CD14-positive monocyte (primary cell): Measurements from ENCODE around the gene TMEM135. TPM values are rescaled to one million over a fixed set of nuclear protein-coding genes. Genes with fewer than 3 reads are reported as not detected.

Experiments used
- DNase-seq, 3 donors: peaks; one replicate each; pipeline ENCODE4 v3.0.0-alpha.2; 2011 to 2022
- H2AFZ ChIP-seq: 2 replicates; pipeline ENCODE4 v1.6.0; 2012; ENCODE audit warnings: mild to moderate bottlenecking, low read depth, low read length, inconsistent platforms; ENCODE audit not compliant: insufficient read depth, poor library complexity, severe bottlenecking
- H3K27ac ChIP-seq, 2 donors: 1 replicate in 1 of 2; 2 replicates in 1 of 2; pipeline ENCODE4 v1.5.1; 2012 to 2013; ENCODE audit warnings: low read length in 2 of 2, control low read depth in 1 of 2, inconsistent platforms in 1 of 2, low read depth in 1 of 2, mild to moderate bottlenecking in 1 of 2
- H3K27me3 ChIP-seq, 2 donors: one replicate each; pipeline versions ENCODE4 v1.6.0 to v1.6.1; 2011 to 2013; ENCODE audit warnings: low read length in 2 of 2; ENCODE audit not compliant: control insufficient read depth in 2 of 2, insufficient read depth in 2 of 2
- H3K36me3 ChIP-seq, 2 donors: replicated peaks in 1 of 2; 1 replicate in 1 of 2; 2 replicates in 1 of 2; pipeline versions ENCODE4 v1.5.1 to v1.6.1; 2012 to 2013; ENCODE audit warnings: low read length in 2 of 2, control low read depth in 1 of 2, inconsistent platforms in 1 of 2, mild to moderate bottlenecking in 1 of 2; ENCODE audit not compliant: insufficient read depth in 2 of 2, control insufficient read depth in 1 of 2
- H3K4me1 ChIP-seq, 2 donors: 1 replicate in 1 of 2; 2 replicates in 1 of 2; pipeline versions ENCODE4 v1.5.1 to v1.6.1; 2012 to 2013; ENCODE audit warnings: low read length in 2 of 2, control low read depth in 1 of 2, inconsistent platforms in 1 of 2, mild to moderate bottlenecking in 1 of 2, moderate library complexity in 1 of 2; ENCODE audit not compliant: insufficient read depth in 2 of 2, control insufficient read depth in 1 of 2
- H3K4me2 ChIP-seq: replicated peaks from 2 replicates; pipeline ENCODE3; 2012; ENCODE audit warnings: low read length, moderate library complexity, mild to moderate bottlenecking; ENCODE audit not compliant: poor library complexity, severe bottlenecking; ENCODE audit errors: extremely low read depth
- H3K4me3 ChIP-seq, 3 experiments: fragments of 200-600 bp in 1 of 3; sonication (generic) in 1 of 3; replicated peaks in 1 of 3; 1 replicate in 2 of 3; 2 replicates in 1 of 3; pipeline ENCODE4 v1.5.1; 2011 to 2013; ENCODE audit warnings: low read length in 3 of 3, mild to moderate bottlenecking in 3 of 3, control low read depth in 2 of 3, low read depth in 2 of 3, inconsistent platforms in 1 of 3, moderate library complexity in 1 of 3
- H3K79me2 ChIP-seq: 2 replicates; pipeline ENCODE4 v1.6.0; 2012; ENCODE audit warnings: mild to moderate bottlenecking, control low read depth, inconsistent platforms, low read length, moderate library complexity; ENCODE audit not compliant: insufficient read depth
- H3K9ac ChIP-seq: 2 replicates; pipeline ENCODE4 v1.6.0; 2017; ENCODE audit warnings: low read length, mild to moderate bottlenecking; ENCODE audit not compliant: insufficient read depth, poor library complexity, severe bottlenecking
- H3K9me3 ChIP-seq, 2 donors: replicated peaks in 1 of 2; 1 replicate in 1 of 2; 2 replicates in 1 of 2; pipeline versions ENCODE4 v1.5.1 to v1.6.1; 2012 to 2013; ENCODE audit warnings: low read length in 2 of 2, control low read depth in 1 of 2; ENCODE audit not compliant: control insufficient read depth in 1 of 2, insufficient read depth in 1 of 2
- H4K20me1 ChIP-seq: 2 replicates; pipeline ENCODE4 v1.6.0; 2012; ENCODE audit warnings: mild to moderate bottlenecking, low read length, control low read depth, moderate library complexity; ENCODE audit not compliant: insufficient read depth
- H3K27ac Mint-ChIP-seq, 7 donors: one replicate each; pipeline ENCODE4 v1.8.0; 2020; ENCODE audit warnings: mild to moderate bottlenecking in 7 of 7, mixed read lengths in 7 of 7, moderate library complexity in 6 of 7, inconsistent platforms in 2 of 7
- H3K27me3 Mint-ChIP-seq, 3 donors: one replicate each; pipeline ENCODE4 v1.8.0; 2021 to 2022; ENCODE audit warnings: low read depth in 3 of 3, mild to moderate bottlenecking in 3 of 3, mixed read lengths in 3 of 3, moderate library complexity in 3 of 3, inconsistent platforms in 1 of 3
- H3K36me3 Mint-ChIP-seq, 2 donors: one replicate each; pipeline ENCODE4 v1.8.0; 2020; ENCODE audit warnings: mixed read lengths in 2 of 2, inconsistent platforms in 1 of 2, mild to moderate bottlenecking in 1 of 2
- H3K4me1 Mint-ChIP-seq: one replicate; pipeline ENCODE4 v1.8.0; 2020; ENCODE audit warnings: mild to moderate bottlenecking, mixed read lengths
- H3K4me3 Mint-ChIP-seq, 2 donors: one replicate each; pipeline ENCODE4 v1.8.0; 2020; ENCODE audit warnings: mild to moderate bottlenecking in 2 of 2, mixed read lengths in 2 of 2, moderate library complexity in 1 of 2
- H3K9me3 Mint-ChIP-seq, 7 donors: one replicate each; pipeline ENCODE4 v1.8.0; 2020 to 2022; ENCODE audit warnings: mixed read lengths in 7 of 7, mild to moderate bottlenecking in 6 of 7, moderate library complexity in 6 of 7, inconsistent platforms in 2 of 7
- WGBS: methylation state at CpG from one replicate; pipeline ENCODE4 v1.1.5; 2013; ENCODE audit warnings: missing lambda C conversion rate; ENCODE audit not compliant: insufficient coverage; 5-methylcytosine and 5-hydroxymethylcytosine counted together
- intact Hi-C, 2 donors: fragments of 100-400 bp; cut with micrococcal nuclease; formaldehyde crosslinking; loops; one replicate each; pipeline versions ENCODE4 v1.15.0 to v1.15.1; 2023
- polyA plus RNA-seq, 3 donors: library from polyadenylated mRNA; depleted of rRNA in 1 of 3; unstranded in 2 of 3; stranded (reverse) in 1 of 3; fragments of 300-500 nt in 2 of 3; fragments of >200 nt in 1 of 3; fragmentation: Illumina TruSeq in 2 of 3; gene quantifications; 1 replicate in 2 of 3; 2 replicates in 1 of 3; pipeline ENCODE4 v1.2.3, GENCODE V29; 2012 to 2021
- TF ChIP-seq, protein P1 (sequence below): fragments of 200-600 bp; IDR thresholded peaks from one replicate; pipeline ENCODE4 v1.8.0; 2022; ENCODE audit warnings: antibody characterized with exemption, mild to moderate bottlenecking

The TMEM135 gene
- polyA plus RNA-seq, 3 donors, result 2.7 to 8.4 (median 5.9) TPM

DNA sequence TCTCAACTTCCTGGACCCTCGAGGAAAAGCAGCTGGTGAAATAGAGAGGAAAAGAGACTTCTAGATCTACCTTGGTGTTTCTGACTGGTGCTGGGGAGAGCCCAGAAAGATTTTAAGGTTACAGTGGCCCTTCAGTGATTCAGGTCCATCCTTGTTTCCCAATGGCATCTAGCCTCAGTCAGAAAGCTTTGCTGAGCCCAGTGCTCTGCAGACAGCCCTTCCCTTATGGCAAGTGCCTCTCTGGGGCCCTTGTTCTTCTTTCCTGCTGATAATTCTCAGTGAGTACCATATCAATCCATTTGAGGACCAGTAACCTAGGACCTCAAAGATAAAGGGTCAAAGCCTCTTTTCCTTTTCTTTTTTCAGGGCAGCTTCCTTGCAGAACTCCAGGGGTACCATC, 25.1 kb upstream of the TMEM135 start:
- Histone ChIP-seq H3K79me2 (no peaks in the 10 kb centered on the region), H3K4me2 (no peak overlapping the region), H3K27ac (no peak overlapping the region), H3K4me1 (no peaks in the 10 kb centered on the region), H3K27me3 (no peaks in the 10 kb centered on the region), H3K4me3 (no peak overlapping the region), H3K9me3 (no peaks in the 10 kb centered on the region), H4K20me1 (no peaks in the 10 kb centered on the region), H2AFZ (no peak overlapping the region), H3K9ac (no peak overlapping the region), H3K36me3 (no peaks in the 10 kb centered on the region)
- 40% methylated on average over 1 of the region's 1 CpG for WGBS
- Mint-ChIP-seq H3K27ac (no peak overlapping the region), H3K4me1 (no peaks in the 10 kb centered on the region), H3K36me3 (no peaks in the 10 kb centered on the region), H3K9me3 (peaks cover 0 to 5% (median 0%) of the 10 kb centered on the region in 7 donors), H3K27me3 (peaks cover 0 to 1% (median 0%) of the 10 kb centered on the region in 3 donors), H3K4me3 (no peak overlapping the region)
- no peak for DNase-seq
- TF ChIP-seq, protein P1, sequence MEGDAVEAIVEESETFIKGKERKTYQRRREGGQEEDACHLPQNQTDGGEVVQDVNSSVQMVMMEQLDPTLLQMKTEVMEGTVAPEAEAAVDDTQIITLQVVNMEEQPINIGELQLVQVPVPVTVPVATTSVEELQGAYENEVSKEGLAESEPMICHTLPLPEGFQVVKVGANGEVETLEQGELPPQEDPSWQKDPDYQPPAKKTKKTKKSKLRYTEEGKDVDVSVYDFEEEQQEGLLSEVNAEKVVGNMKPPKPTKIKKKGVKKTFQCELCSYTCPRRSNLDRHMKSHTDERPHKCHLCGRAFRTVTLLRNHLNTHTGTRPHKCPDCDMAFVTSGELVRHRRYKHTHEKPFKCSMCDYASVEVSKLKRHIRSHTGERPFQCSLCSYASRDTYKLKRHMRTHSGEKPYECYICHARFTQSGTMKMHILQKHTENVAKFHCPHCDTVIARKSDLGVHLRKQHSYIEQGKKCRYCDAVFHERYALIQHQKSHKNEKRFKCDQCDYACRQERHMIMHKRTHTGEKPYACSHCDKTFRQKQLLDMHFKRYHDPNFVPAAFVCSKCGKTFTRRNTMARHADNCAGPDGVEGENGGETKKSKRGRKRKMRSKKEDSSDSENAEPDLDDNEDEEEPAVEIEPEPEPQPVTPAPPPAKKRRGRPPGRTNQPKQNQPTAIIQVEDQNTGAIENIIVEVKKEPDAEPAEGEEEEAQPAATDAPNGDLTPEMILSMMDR, result no peak
- intact Hi-C loops, result no loop called here

DNA sequence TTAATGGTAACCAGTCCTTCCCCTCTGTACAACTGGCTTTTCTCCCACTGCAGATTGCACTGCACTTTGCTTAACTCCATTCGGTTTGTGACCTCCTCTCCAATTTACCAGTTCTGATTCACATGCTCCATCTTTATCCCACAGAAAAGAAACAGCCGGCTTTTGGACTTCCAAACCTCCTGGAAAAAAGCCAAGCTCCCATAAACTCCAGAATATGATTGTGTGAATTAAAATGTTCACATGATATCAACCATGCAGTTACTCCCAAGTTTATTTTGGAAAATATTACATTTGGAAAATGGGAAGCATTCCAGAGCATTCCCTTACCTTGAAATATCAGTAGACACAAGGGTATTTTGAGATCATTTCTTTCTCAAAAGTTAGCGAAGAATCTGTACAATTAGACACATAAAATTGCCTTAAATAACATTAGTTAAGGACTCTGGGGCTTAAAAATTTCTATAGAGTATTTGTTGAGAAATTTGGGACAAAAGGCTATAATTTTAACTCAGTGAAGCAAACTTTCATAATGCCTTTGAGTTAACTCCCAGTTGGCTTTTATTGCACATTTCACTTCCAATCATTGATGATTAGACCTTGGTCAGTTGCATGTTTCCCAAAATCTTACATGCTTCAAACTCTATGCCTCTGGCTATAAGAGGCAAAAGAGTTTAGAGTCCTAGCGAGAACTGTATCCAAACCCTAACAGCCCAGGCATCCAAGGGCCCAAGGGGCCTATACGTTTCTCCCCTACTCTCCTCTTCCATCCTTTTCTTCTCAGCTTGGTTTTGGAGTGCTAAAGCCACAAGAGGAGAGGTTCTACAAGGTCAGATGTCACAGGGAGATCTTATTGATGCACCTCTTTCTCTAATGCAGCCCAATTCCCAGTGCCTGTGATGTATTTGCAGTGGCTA, 23.6 kb upstream of the TMEM135 start:
- no peaks in the 10 kb centered on the region for H3K79me2 ChIP-seq
- WGBS, result no CpG with 5 or more reads among the region's 5 CpGs
- no peaks in the 10 kb centered on the region for H3K36me3 Mint-ChIP-seq

More for the DNA sequence above, 23.6 kb upstream of the TMEM135 start:
- Histone ChIP-seq H4K20me1 (no peaks in the 10 kb centered on the region), H3K27ac (no peak overlapping the region), H3K36me3 (no peaks in the 10 kb centered on the region), H3K9ac (no peak overlapping the region), H3K9me3 (no peaks in the 10 kb centered on the region), H3K4me2 (no peak overlapping the region), H2AFZ (no peak overlapping the region), H3K4me3 (no peak overlapping the region), H3K4me1 (no peaks in the 10 kb centered on the region), H3K27me3 (no peaks in the 10 kb centered on the region)
- TF ChIP-seq, protein P1, result no peak
- DNase-seq, result no peak
- peaks cover 0 to 1% (median 0%) of the 10 kb centered on the region in 7 donors for H3K9me3 Mint-ChIP-seq
- H3K4me1 Mint-ChIP-seq, result no peaks in the 10 kb centered on the region
- intact Hi-C loops, result no loop called here
- H3K27me3 Mint-ChIP-seq, result peaks cover 0 to 1% (median 0%) of the 10 kb centered on the region in 3 donors
- H3K4me3 Mint-ChIP-seq, result no peak overlapping the region
- peak overlapping the region in 1 of 7 donors; percentile 57 for H3K27ac Mint-ChIP-seq
